HG03103 (cell line): ENCODE results near the gene TACR2.

ENCODE experiments used
- ATAC-seq: cut with Tn5 transposase; IDR thresholded peaks from one replicate; pipeline ENCODE4 v1.9.1; 2021; ENCODE audit warnings: low read depth; ENCODE audit not compliant: unreplicated experiment

TACR2 gene

DNA sequence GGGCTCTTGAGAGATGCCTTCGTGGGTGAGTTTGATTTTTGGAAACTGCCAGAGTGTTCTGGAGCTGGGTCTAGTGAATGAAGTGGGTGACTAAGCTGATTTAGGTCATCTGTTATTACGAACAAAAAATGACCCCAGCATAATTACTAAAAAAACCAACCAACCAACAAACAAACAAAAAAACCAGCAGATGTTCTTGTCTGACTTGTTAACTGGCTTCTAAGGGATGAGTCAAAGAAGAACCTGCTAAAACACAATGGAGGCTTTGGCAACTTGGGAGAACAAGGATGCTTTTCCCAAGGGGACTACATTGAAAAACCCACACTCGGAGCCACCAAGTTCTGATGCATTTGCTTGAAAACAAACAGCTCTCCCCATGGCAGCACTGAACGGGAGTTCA lies 11.5 kb downstream of the TACR2 start:
- ATAC-seq = no peak

DNA sequence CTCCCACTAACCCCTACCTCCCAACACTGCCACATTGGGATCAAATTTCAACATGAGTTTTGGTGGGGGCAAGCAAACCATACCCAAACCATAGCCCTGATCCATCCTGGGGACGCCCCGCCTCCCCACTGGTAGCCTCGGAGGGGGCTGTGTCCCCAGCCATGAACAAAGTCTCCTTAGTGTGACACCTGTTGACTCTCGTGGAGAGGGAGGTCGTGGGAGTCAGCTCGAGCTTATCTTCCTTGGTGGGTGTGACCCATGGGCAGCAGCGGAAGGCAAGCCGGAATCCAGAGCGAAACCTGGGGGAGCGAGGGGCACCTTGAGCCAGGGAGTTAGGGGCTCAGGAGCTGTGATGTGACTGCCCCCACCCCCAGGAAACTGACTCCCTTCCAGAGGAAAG lies 11.9 kb downstream of the TACR2 start:
- no peak for ATAC-seq

DNA sequence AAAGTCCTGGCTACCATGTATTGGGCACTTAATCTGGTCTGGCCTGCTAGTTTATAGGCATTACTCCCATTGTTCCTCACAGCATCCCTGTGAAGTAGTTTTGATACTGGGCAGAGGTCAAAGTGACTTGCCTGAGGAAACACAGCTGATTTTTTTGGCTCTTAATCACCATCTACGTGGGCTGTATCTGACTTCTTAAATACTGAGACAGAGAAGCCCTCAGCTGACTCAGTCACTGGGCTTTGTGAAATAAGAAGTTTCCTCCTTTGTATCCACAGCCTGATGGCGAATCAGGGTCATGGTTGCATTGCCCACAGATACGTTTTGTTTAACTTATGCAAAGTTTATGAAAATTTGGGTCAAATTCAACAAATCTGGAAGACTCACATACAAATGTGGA lies 13.2 kb downstream of the TACR2 start:
- ATAC-seq = no peak

DNA sequence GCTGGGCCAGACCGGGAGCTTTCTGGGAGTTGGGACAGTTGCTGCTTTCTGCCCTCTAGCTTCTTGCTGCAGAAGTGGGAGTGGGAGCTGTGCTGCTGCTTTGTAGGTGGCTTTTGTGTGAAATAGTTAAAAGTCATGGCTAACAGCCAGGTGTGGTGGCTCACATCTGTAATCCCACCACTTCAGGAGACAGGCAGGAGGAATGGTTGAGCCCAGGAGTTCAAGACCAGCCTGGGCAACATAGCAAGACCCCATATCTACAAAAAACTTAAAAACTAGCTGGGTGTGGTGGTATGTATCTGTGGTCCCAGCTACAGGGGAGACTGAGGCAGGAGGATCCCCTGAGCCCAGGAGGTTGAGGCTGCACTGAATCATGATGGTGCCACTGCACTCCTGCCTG lies 13.7 kb downstream of the TACR2 start:
- ATAC-seq = no peak

DNA sequence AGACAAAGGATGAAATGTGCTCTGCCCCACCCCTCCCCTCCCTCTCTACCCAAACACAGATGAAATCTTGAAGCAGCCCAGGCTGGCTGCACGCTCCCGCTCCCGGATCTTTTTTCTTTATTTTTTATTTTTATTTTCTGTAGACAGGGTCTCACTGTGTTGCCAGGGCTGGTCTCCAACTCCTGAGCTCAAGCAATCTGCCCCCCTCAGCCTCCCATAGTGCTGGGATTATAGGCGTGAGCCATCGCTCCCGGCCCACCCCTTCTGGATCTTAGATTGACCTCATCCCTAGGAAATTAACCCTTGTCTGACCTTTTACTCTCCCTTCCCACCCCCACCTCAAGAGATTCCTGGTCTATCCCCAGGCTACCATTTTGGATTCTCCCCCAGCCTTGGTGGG lies 14.3 kb downstream of the TACR2 start:
- no peak for ATAC-seq

DNA sequence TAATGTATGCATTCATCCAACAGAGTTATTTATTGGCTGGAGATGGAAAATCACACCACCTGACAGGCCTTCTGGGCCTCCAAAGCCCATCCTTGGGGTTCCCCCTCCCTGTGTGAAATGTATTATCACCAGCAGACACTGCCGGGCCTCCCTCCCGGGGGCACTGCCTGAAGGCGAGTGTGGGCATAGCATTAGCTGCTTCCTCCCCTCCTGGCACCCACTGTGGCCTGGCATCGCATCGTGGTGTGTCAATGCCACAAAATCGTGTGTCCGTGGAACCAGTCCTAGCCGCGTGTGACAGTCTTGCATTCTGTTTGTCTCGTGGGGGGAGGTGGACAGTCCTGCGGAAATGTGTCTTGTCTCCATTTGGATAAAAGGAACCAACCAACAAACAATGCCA lies 15.3 kb downstream of the TACR2 start:
- ATAC-seq = no peak

DNA sequence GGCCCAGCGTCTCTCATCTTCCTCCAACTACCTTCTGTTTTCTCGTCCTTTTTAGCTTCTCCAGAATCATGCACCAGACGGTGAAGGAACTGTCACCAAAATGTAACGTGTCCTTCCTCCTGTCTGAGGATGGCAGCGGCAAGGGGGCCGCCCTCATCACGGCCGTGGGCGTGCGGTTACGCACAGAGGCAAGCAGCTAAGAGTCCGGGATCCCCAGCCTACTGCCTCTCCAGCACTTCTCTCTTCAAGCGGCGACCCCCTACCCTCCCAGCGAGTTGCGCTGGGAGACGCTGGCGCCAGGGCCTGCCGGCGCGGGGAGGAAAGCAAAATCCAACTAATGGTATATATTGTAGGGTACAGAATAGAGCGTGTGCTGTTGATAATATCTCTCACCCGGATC lies 15.8 kb downstream of the TACR2 start:
- no peak for ATAC-seq

DNA sequence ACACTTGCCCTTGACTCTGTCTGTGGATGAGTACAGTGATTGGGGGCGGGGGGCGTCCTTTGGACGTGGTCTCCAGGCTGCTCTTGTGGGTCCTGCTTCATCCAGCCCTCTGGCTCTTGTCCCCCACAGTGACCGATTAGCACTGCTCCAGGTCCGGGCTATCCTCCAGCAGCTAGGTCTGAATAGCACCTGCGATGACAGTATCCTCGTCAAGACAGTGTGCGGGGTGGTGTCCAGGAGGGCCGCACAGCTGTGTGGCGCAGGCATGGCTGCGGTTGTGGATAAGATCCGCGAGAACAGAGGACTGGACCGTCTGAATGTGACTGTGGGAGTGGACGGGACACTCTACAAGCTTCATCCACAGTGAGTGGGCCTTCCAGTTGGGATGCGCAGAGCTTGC lies 18.3 kb downstream of the TACR2 start:
- no peak for ATAC-seq

DNA sequence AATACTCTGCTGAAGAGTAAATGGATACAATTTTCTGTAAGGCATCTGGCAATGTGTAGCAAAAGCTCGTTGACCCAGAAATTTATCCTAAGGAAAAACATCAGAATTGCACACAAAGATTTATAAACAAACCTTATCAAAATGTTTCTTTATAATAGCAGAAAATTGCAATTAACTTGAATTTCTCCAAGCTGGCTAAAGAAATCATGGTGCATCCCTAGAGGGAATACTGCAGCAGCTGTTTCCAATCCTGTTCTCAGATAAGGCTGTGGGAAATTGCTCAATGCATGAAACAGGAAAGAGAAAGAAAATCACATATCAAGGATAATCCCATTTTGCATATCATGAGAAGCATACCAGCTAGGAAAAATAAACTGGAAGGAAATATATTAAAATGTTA lies 18.7 kb downstream of the TACR2 start:
- ATAC-seq = no peak

DNA sequence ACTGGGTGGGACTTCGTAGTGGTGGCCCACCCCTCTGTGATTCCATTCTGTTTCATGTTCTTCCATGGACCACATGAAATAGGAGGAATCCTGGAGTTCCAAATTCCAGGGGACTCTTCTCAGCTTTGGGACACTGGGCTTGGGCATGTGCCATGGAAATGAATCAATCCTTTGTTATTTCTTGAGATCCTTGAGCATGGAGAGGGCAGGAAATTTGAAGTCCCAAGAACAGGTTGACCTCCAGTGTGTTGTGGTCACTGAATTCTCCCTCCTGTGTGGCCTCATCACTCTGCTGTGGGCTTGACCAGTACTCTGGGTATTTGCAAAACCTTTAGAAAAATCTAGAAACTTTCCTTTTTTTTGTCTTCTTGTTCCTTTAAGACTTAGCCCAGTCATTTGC lies 22.7 kb downstream of the TACR2 start:
- no peak for ATAC-seq

DNA sequence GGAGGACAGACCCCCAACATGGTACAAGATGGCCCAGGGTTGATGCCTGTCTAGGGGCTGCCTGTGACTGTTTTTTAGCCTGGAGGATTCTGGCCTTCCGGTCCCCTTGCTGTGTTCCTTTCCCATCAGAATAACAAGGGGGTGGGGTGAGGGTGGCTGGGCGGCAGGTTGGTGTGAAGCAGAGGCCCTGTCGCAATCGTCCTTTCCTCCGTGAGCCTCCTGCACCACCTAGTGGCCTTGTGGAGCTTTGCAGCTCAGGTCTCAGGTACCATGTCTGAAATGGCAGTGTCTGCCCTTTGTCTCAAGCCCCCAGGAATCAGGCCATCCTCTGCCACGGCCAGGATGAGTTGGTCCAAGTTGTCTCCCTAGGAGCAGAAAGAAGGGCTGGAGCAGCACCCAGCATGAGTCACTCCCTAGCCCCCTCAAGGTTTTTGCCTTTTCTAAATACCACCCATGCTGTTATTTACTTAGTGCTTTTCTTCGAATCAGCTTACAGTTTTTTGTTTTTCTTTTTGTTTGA lies 24.2 kb downstream of the TACR2 start:
- ATAC-seq = peak; percentile 88

DNA sequence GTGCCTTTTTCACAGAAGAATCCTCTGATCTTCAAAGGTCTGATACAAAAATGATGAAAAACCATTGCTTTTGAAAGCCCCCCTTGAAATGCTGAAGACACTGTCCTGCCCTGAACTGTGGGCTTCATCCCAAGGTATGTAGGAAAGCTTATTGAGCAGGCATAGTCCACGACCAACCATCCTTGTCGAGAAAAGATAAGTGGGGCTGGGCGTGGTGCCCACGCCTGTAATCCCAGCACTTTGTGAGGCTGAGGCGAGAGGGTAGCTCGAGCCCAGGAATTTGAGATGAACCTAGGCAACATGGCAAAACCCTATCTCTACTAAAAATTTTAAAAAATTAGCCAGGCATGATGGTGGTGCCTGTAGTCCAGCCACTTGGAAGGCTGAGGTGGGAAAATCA lies 25.6 kb downstream of the TACR2 start:
- no peak for ATAC-seq

DNA sequence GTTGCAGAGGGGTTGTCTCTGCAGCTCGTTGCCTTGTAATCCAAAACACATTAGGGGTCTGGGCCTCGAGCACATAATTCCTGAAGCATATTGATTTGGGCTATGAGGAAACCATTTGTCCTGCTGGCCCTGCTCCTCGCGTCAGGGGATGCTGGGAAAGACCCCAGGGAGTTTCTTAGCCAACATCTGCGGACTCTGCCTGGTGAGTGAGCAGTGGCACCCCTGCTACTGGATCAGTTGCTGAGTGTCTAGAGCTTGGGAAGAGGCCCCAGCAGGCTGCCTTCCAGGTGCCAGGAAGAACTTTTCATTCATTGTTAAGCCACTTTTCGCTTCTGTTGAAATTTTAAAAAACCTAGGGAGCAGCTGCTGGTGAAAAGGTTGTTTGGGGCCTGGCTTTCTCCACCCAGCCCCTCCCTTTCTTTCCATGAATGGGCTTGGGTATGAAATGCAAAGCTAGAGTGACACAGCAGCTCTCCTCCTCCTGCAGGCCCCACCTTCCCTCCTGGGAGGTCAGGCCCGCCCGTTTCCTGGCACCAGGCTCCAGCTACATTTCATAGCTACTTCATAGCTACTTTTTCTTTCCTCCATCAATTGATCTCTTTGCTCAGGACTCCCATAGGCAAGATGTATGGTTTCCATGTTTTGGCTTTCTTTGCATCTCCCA lies 26.8 kb downstream of the TACR2 start:
- no peak for ATAC-seq

DNA sequence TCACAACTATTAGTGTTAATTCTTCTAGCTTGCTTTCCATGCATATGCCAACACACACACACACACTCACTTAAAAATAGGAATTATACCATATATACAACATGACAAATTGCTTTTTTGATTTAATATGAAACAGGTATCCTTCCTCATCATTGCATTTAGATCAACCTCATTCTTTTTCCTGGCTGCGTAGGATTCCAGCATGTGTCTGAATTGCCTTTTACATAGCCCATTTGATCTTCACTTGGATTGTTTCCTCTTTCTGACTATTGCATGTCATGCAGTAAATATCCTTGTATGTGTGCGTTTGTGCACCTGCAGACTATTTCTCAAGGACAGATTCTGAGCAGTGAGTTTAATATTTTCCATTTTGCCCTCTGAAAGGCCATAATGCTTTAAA lies 28.2 kb downstream of the TACR2 start:
- no peak for ATAC-seq

DNA sequence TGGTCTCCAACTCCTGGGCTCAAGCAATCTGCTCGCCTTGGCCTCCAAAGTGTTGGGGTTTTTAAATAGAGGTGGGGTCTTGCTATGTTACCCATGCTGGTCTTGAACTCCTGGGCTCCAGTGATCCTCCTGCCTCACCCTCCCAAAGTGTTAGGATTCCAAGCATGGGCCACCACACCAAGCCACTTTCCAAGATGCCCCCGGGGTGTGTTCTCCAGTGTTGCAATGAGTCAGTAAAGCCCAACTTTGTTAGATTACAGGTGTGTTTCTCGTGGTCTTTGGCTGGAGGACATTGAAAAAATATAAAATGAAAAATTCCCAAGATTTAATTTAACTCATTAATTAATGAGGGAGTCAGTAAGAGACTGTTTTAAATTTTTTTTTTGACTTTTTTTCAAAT lies 29.2 kb downstream of the TACR2 start:
- no peak for ATAC-seq

DNA sequence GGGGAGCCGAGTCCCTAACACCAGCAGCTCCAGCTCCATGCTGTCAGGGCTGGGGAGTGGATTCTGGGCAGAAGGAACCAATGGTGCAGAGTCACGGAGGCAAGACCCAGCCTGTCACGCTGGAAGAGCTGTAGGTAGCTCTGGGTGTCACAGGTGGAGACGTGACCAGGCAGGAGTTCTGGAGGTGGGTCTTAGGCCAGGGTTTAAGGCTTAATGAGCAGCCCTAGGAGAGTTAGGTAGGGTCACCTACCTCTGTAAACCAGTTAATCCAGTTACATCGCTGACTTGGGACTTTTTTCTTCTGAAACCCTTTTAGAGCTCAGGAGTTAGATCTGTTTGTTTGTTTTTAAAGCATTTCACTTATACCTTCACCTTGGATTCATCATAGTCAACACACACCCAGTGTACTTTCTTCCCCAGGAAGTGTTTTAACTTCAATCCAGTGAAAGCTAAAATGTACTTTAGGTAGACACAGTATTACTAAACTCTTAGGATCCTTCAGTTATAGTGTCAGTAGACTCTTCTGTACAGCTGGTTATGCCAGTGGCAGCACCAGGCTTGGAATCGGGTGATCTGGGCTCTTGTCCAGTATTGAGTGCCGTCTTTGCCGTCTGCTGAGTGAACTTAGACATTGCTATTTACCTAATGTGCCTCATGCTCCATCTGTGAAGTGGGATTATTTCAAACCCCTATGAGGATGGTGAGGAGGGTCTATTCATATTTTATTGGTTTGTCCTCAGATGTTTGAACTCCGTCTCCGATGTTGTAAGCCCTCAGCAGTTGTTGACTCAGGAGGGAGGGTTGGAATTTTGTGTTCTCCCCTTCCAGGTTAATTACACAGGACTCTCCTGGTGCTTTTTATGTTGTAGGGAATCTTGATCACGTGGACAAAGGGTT lies 31.0 kb downstream of the TACR2 start:
- ATAC-seq = no peak

DNA sequence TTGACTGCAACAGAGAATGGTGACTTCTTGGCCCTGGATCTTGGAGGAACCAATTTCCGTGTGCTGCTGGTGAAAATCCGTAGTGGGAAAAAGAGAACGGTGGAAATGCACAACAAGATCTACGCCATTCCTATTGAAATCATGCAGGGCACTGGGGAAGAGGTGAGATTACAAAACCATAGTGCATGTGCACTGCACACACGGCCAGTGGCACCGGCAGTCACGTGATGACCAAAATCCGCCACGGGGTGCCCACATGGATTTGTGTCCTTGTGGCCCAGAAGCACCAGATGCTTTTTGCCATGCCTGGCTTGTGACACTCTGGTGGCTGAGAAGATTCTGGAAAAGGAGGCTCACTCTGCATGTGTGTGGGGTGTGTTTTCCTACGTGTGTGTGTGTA lies 32.4 kb downstream of the TACR2 start:
- ATAC-seq = no peak

DNA sequence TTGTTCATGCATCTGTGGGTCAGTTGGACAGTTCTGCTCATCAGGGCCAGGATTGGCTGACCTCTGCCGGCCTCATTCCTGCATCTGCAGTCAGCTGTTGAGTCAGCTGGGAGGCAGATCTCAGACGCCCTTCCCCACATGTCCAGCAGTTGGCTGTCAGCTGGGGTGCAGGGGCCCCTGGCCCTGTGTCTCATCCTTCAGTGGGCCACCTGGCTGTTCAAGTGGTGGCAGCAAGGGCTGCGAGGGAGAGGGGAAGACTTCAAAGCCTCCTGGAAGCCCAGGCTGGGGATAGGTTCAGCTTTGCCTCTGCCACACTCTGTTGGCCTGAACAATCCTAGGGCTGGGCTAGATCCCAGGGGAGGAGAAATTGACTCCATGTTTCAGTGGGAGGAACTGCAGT lies 33.2 kb downstream of the TACR2 start:
- ATAC-seq = no peak

DNA sequence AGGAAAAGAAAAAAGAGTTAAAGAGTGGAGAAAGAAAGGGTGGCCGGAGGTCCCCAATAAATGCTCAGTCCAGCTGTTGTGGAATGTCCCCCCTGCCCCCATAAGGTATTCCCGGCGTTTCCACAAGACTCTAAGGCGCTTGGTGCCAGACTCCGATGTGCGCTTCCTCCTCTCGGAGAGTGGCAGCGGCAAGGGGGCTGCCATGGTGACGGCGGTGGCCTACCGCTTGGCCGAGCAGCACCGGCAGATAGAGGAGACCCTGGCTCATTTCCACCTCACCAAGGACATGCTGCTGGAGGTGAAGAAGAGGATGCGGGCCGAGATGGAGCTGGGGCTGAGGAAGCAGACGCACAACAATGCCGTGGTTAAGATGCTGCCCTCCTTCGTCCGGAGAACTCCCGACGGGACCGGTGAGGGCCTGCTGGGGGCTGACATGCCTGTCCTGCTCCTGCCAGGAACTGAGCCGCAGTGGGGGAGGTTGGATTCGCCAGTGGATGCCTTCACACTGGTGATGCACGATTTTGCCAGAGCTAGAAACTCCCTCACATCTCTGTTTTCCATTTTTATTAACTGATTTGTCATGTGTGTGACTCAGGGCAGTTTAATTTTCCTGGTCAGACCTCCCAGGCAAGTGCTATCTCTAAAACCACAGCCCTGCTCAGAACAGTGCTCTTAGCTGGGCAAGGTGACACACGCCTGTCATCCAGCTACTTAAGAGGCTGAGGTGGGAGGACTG lies 34.2 kb downstream of the TACR2 start:
- no peak for ATAC-seq

DNA sequence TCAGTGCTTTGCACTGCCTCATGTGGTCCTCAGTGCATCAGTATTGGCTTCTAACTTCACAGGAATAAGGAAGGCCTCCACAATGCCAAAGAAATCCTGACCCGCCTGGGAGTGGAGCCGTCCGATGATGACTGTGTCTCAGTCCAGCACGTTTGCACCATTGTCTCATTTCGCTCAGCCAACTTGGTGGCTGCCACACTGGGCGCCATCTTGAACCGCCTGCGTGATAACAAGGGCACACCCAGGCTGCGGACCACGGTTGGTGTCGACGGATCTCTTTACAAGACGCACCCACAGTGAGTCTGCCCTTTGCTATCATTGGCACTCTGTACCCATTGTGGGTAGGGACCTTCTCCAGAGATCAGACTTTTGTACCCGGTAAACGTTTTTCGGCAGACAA lies 36.9 kb downstream of the TACR2 start:
- no peak for ATAC-seq

DNA sequence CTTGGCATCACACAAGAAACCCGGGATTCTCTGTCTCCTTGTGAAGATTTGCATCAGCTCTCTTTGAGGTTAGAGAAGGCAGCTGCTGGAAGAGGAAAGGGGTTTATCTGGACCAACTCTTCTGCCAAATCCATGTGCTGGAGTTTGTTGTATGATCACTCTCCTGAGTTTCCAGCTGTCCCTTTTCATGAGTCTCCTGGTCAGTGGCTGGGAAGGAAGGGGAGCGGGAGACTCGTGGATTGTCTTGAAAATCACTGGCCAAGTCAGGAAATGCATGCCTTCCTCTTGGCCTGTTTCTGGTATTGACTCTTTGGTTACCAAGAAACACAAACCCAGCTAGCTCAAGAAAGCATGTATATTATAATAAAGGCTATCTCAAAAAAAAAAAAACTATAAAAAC lies 38.8 kb downstream of the TACR2 start:
- no peak for ATAC-seq
